ENCODE results near the gene HIVEP1. TPM values are rescaled to one million over a fixed set of nuclear protein-coding genes. Genes with fewer than 3 reads are reported as not detected.

Gene HIVEP1
- total and polyA plus RNA-seq, 2 of the 8 experiments (the other 6 are each of a cell fraction or from before 2014, with no cell fraction given): 22.6 to 23.1 TPM

GRCh38 chr6:12163149-12163548, 151.0 kb downstream of the HIVEP1 start:
- Histone ChIP-seq H3K27me3 (replicated peaks in 1 of 4; ENCODE audit: control insufficient read depth in 3 of 4, extremely low read depth in 1 of 4, insufficient read depth in 3 of 4, low read length in 3 of 4) (no peaks in the 10 kb centered on the region), H3K79me1 (ENCODE audit: low read depth, low read length) (no peaks in the 10 kb centered on the region), H2AFZ (ENCODE audit: low read length) (no peak overlapping the region), H3K4me3 (ENCODE audit: extremely low read depth in 1 of 4, insufficient read depth in 2 of 4, low read depth in 3 of 4, low read length in 4 of 4) (no peak overlapping the region), H2BK20ac (ENCODE audit: low read length) (no peak overlapping the region), H4K8ac (ENCODE audit: extremely low read depth, insufficient read depth, low read length) (no peak overlapping the region; the same call in 1 of the 2 replicates), H3K14ac (ENCODE audit: insufficient read length) (no peak overlapping the region), H3K56ac (replicated peaks; ENCODE audit: insufficient read length, low read depth, low read length) (no peak overlapping the region), H3K27ac (ENCODE audit: low read depth, low read length) (no peak overlapping the region), H4K20me1 (replicated peaks in 1 of 2; ENCODE audit: control insufficient read depth in 1 of 2, insufficient read depth in 2 of 2, low read length in 2 of 2) (no peaks in the 10 kb centered on the region), H2BK5ac (ENCODE audit: low read depth, low read length) (no peak overlapping the region), H2BK120ac (replicated peaks; ENCODE audit: low read depth, low read length) (no peak overlapping the region), H2BK15ac (ENCODE audit: low read length) (no peak overlapping the region), H3K4me2 (ENCODE audit: insufficient read depth in 1 of 2, low read depth in 2 of 2, low read length in 2 of 2) (no peak overlapping the region), H3K36me3 (ENCODE audit: control insufficient read depth in 2 of 4, insufficient read depth in 4 of 4, low read length in 3 of 4) (peaks cover 7 to 19% (median 17%) of the 10 kb centered on the region in 4 experiments), H3K79me2 (ENCODE audit: control insufficient read depth in 1 of 2, insufficient read depth in 2 of 2, low read length in 2 of 2) (peaks cover 0 to 7% of the 10 kb centered on the region in 2 experiments; a peak in 1 of 4 replicates), H2AK5ac (ENCODE audit: low read depth, low read length) (no peak overlapping the region), H3K9me3 (ENCODE audit: insufficient read depth in 2 of 2, low read depth in 1 of 2, low read length in 1 of 2) (no peaks in the 10 kb centered on the region), H3K23ac (ENCODE audit: insufficient read length) (no peak overlapping the region), H3K4ac (replicated peaks; ENCODE audit: insufficient read length, low read depth, low read length) (no peak overlapping the region), H2BK12ac (ENCODE audit: low read depth, low read length) (no peak overlapping the region), H3K18ac (ENCODE audit: extremely low read depth, low read length) (no peak overlapping the region), H3K23me2 (ENCODE audit: low read depth, low read length) (no peaks in the 10 kb centered on the region), H3K9ac (replicated peaks in 1 of 4; ENCODE audit: extremely low read depth in 1 of 4, low read depth in 3 of 4, low read length in 3 of 4) (no peak overlapping the region), H4K5ac (ENCODE audit: insufficient read length, low read depth, low read length) (no peak overlapping the region), H3K4me1 (replicated peaks in 1 of 4; ENCODE audit: control insufficient read depth in 3 of 4, insufficient read depth in 4 of 4, low read length in 3 of 4) (no peaks in the 10 kb centered on the region), H4K91ac (replicated peaks; ENCODE audit: insufficient read length, low read length) (no peak overlapping the region)
- DNase-seq (ENCODE audit: low read depth in 1 of 2, low spot score in 2 of 2) (no peak), FAIRE-seq (no peak)
- 96% methylated on average over 3 of the region's 3 CpGs; no CpG with 5 or more reads in 1 of the 2 experiments for WGBS, 2 experiments (ENCODE audit: extremely low coverage in 1 of 2, insufficient coverage in 1 of 2, insufficient read length in 1 of 2, insufficient replicate concordance in 2 of 2, low coverage in 1 of 2, low lambda C conversion rate in 2 of 2, missing lambda C conversion rate in 1 of 2)
- ChIA-PET POLR2A (ENCODE audit: partially characterized antibody) (interaction anchor here (1.1 kb wide), 1 partner anchor 13 kb away, joined by 3 read pairs; no protein-coding TSS in a partner anchor), CTCF (ENCODE audit: partially characterized antibody) (interaction anchor here (0.5 to 1.0 kb wide), 2 partner anchors 37 to 399 kb away, joined by 3 read pairs; no protein-coding TSS in a partner anchor)
- TF ChIP-seq CREB1 (IDR thresholded peaks at IDR 0.05) (no peak), RBBP5 (IDR thresholded peaks at IDR 0.05; ENCODE audit: borderline replicate concordance, low read depth, low read length) (no peak)
